Renal cortex interstitium (tissue), 11 donors: ENCODE results near the gene ZFYVE28. TPM values are rescaled to one million over a fixed set of nuclear protein-coding genes. Genes with fewer than 3 reads are reported as not detected.

ENCODE experiments used
- DNase-seq, 11 donors: peaks; one replicate each; pipeline ENCODE4 v3.0.0-alpha.2; 2013; ENCODE audit warnings: low read depth in 9 of 11, low spot score in 4 of 11; ENCODE audit errors: extremely low read depth in 1 of 11
- polyA plus RNA-seq, 3 donors: library from polyadenylated mRNA; unstranded; fragments of 120-200 nt; gene quantifications; one replicate each; pipeline ENCODE4 v1.2.1, GENCODE V29; 2013; ENCODE audit not compliant: insufficient read length in 3 of 3

ZFYVE28 gene
- polyA plus RNA-seq, 3 donors: 1.7 to 3.7 (median 1.8) TPM

GRCh38 chr4:2341261-2341841 lies 77.1 kb downstream of the ZFYVE28 start:
- no peak for DNase-seq

- DNase-seq: no peak
Measured at GRCh38 chr4:2340272-2341061, 78.0 kb downstream of the ZFYVE28 start.

GRCh38 chr4:2339458-2340271 lies 78.8 kb downstream of the ZFYVE28 start:
- no peak for DNase-seq

DNA sequence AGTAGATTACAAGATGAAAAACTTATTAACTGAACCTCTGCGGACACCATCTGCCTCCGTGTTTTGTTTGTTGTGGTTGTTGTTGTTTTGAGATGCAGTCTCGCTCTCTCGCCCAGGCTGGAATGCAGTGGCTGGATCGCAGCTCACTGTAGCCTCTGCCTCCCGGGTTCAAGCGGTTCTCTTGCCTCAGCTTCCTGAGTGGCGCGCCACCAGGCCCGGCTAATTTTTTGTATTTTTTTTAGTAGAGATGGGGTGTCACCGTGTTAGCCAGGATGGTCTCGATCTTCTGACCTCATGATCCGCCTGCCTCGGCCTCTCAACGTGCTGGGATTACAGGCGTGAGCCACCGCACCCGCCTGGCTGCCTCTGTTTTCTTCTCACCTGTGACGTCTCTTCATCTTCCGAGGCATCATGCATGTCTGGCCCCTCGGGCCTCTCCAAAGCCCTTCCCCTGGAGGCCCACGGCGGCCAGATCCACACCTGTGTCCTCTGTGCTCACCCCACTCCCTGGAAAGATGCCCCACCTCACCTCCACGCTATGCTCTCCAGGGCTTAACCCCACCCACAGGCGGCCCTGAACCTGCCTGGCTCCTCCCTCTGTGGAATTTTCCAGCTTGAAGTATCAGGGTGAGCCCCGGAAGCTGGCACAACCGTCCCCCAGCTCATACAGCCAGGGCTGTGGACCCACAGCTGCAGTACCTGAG lies 79.5 kb downstream of the ZFYVE28 start:
- no peak for DNase-seq

- DNase-seq: no peak
Measured at GRCh38 chr4:2337896-2338295, 80.5 kb downstream of the ZFYVE28 start.

DNA sequence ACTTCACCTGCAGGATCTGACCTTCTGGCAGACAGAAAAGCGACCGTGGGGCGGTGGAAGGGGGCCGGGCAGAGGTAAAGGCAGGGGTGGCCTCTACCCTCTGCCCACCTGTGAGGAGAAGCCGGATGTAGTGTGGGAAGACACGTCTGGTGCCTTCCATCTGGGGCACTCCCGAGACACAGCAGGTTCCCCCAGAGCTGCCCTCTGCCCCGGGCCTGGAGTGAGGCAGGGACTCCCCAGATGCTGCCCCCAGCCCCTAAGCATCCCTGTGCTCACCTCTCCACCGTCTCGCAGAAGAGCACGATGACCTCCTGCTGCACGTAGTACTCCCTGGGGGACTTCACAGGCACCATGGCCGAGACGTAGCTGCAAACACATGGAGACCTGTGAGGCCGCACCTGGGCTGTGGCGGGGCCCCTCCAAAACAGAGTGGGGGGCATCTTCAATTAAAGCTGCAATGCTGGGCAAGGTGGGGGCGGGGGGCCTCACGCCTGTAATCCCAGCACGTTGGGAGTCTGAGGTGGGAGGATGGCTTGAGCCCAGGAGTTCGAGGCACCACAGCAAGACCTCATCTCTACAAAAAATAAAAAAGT lies 81.2 kb downstream of the ZFYVE28 start:
- DNase-seq: no peak

GRCh38 chr4:2336659-2337058 lies 81.8 kb downstream of the ZFYVE28 start:
- DNase-seq: no peak

GRCh38 chr4:2335729-2336101 lies 82.7 kb downstream of the ZFYVE28 start:
- no peak for DNase-seq

DNA sequence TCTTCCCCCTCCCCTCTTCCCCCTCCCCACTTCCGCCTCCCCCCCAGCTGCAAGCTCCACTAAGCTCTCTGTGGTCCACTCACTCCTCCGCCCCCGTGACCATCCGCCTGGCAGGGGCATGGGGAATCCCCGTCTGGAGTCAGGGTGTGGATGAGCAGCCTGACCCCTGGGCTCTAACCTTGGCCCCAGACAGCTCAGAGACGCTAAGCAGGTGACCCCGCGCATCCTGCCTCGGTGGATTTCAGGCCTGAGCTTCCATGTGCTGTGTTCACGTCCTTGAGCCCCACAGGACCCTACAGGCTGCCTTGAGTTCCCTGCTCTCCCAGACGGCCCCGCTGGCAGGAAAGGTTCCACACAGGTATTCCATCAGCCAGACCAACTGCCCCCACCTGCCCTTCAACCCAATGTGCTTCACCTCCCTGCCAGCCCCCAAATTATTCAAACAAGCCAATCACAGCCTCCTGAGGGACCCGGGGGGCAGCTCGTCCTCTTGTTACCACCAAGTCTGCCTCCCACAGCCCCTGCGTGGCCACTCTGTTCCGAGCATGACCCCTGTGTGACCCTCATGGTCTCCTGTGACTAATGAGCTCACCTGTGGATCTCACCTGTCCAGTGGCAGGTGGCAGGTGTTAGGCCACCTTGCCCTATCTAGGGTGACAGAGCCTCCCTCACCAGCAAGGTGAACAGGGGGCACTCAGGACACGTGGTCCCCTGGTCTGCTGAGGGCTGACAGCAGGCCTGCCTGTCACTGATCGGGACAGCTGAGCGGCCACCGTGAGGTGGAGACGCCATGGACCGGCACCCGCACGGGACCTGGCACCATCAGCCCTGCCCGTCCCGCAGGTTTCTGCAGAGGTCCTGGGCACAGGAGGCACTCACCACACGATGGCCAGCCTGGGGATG lies 83.4 kb downstream of the ZFYVE28 start:
- DNase-seq: no peak

DNA sequence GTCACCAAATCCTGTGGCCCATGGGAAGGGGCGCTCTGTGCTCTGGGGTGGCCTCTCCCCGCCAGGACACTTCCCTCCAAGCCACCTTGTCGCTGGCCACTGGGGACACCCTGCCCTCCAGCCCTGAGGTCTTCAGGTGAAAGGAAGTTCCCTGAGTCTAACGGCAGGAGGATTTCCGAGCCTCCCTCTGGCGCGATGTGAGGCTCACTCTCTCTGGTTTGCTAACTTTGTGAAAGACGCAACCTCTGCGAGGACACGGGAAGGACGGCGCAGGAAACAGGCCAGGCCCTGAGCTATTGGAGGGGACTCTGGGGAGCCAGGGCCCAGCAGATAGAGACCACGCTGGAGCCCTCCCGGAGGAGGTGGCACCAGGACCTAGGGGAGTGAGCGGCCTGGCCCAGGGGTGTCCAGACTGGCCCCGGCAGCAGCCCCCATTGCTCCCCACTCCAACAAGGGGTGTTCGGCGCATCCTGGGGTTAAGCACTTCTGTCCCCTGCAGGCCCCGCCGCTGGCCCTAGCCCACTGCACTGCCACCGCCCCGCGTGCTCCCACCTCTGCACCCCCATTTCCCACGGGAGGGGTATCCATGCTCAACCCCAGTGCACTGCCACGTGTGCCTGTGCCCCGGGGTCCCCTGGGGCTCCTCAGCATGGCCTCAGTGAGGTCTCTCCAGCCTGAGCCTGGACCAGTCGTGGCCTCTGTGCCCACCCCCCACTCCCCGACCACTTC lies 84.4 kb downstream of the ZFYVE28 start:
- no peak for DNase-seq

GRCh38 chr4:2333356-2333841 lies 85.0 kb downstream of the ZFYVE28 start:
- DNase-seq: peak in 1 of 11 donors; percentile 4

- DNase-seq: no peak
Measured at GRCh38 chr4:2332976-2333319, 85.5 kb downstream of the ZFYVE28 start.

GRCh38 chr4:2332201-2332975 lies 86.1 kb downstream of the ZFYVE28 start:
- no peak for DNase-seq

DNA sequence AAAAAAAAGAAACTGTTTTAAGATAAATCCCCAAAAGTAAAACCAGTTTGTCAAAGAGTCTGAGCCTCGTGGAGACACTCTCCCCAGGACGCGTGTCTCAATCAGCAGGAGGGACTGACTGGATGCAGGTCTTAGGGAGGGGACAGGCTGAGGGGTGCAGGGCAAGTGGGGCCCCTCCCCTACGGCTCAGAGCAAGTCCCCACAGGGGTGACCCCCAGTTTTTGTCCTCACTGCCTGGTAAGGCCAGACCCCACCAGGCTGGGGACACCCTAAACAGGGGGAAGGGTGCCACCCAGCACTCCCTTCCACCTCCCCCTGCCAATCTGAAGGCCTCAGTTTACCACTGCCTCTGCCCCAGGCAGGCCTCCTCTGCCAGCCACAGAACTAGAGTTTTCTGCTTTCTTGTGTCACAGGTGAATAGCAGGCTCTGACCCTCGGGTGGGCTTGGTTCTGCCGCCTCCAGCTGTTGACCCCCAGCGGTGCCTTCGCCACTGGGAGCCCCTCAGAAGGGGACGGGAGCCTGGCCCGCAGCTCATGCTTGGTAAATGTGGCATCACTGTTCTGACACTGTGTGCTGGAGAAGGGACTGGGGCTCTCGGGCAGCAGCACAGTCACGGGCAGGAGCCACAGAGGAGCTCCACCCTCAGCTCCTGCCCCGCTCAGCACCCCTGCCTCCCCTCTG lies 86.8 kb downstream of the ZFYVE28 start:
- DNase-seq: no peak

DNA sequence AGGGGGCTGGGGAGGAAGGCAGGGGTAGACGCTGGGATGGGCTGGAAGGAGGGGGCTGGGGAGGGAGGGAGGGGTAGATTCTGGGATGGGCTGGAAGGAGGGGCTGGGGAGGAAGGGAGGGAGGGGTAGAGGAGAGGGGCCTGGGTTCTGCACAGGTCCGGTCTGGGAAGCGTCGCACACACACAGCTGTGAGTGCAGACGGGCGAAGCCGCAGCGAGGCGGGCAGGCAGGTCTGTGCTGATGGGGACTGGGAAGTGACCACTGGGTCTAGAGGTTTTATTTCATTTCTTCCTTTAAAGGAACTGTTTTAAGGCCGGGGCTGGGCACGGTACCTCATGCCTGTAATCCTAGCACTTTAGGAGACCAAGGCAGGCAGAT lies 87.4 kb downstream of the ZFYVE28 start:
- DNase-seq: no peak
